Measurements from ENCODE around the gene MRTFB. TPM values are rescaled to one million over a fixed set of nuclear protein-coding genes. Genes with fewer than 3 reads are reported as not detected.

Gene MRTFB
- total and polyA plus RNA-seq, 2 of the 13 experiments (the other 11 are each of a cell fraction or from before 2014, with no cell fraction given) = 11.4 to 14.0 TPM

- no peak for TF ChIP-seq GRHL1 (CRISPR knock-in tag; conservative IDR thresholded peaks at IDR 0.05)
- no peak for TF ChIP-seq HINFP (CRISPR knock-in tag; IDR thresholded peaks at IDR 0.05; ENCODE audit: low read depth)
- no peak for TF ChIP-seq DR1 (CRISPR knock-in tag; IDR thresholded peaks at IDR 0.05)
- TF ChIP-seq ZFP36 (IDR thresholded peaks at IDR 0.05; ENCODE audit: borderline replicate concordance, low read depth, low read length, partially characterized antibody) = no peak
- peak; percentile 92; the same call in 1 of the 2 replicates for TF ChIP-seq PCBP1 (IDR thresholded peaks at IDR 0.05; ENCODE audit: borderline replicate concordance, low read depth, low read length)
- TF ChIP-seq CHCHD3 (CRISPR knock-in tag; IDR thresholded peaks at IDR 0.05) = no peak
- no peak for TF ChIP-seq ADNP (CRISPR knock-in tag; IDR thresholded peaks at IDR 0.05)
- no peak for TF ChIP-seq RBAK (CRISPR knock-in tag; IDR thresholded peaks at IDR 0.05)
- TF ChIP-seq ZNF260 (CRISPR knock-in tag; IDR thresholded peaks at IDR 0.05; ENCODE audit: borderline replicate concordance, low read depth) = no peak
- no peak for TF ChIP-seq SOX6 (IDR thresholded peaks at IDR 0.05)
- TF ChIP-seq SOX6 (CRISPR knock-in tag; IDR thresholded peaks at IDR 0.05) = no peak
- TF ChIP-seq KDM6A (CRISPR knock-in tag; IDR thresholded peaks at IDR 0.05; ENCODE audit: low read depth) = no peak
- no peak for TF ChIP-seq ZNF253 (CRISPR knock-in tag; IDR thresholded peaks at IDR 0.05; ENCODE audit: borderline replicate concordance)
- TF ChIP-seq ZNF790 (CRISPR knock-in tag; IDR thresholded peaks at IDR 0.05; ENCODE audit: borderline replicate concordance) = no peak
- TF ChIP-seq ZBTB14 (CRISPR knock-in tag; IDR thresholded peaks at IDR 0.05) = no peak
- no peak for TF ChIP-seq ZNF709 (CRISPR knock-in tag; IDR thresholded peaks at IDR 0.05)
- no peak for TF ChIP-seq ZNF138 (CRISPR knock-in tag; IDR thresholded peaks at IDR 0.05; ENCODE audit: low read depth)
- no peak for TF ChIP-seq ARNTL (CRISPR knock-in tag; IDR thresholded peaks at IDR 0.05)
- 0 out of 2 replicates have a peak, but pooled peaks have one; percentile 67 for TF ChIP-seq GZF1 (CRISPR knock-in tag; IDR thresholded peaks at IDR 0.05)
- TF ChIP-seq KDM2A (CRISPR knock-in tag; IDR thresholded peaks at IDR 0.05; ENCODE audit: borderline replicate concordance, low read depth) = no peak
- no peak; the same call in 1 of the 2 replicates for TF ChIP-seq CREB3 (CRISPR knock-in tag; IDR thresholded peaks at IDR 0.05)
- no peak; the same call in 1 of the 2 replicates for TF ChIP-seq DZIP1 (CRISPR knock-in tag; IDR thresholded peaks at IDR 0.05)
- no peak for TF ChIP-seq GATAD1 (CRISPR knock-in tag; IDR thresholded peaks at IDR 0.05)
Measured at GRCh38 chr16:14071576-14072271, 605 bp downstream of the MRTFB start (continued).

All from HepG2 (cell line).